Cardiac atrium fibroblast (primary cell): Measurements from ENCODE around the gene DNAJC2. TPM values are rescaled to one million over a fixed set of nuclear protein-coding genes. Genes with fewer than 3 reads are reported as not detected.

Experiments used
- total RNA-seq: library from RNA; depleted of rRNA; stranded (reverse); fragments of >200 nt; gene quantifications from 2 replicates; pipeline ENCODE4 v1.2.3, GENCODE V29; 2015

DNAJC2 gene, protein sequence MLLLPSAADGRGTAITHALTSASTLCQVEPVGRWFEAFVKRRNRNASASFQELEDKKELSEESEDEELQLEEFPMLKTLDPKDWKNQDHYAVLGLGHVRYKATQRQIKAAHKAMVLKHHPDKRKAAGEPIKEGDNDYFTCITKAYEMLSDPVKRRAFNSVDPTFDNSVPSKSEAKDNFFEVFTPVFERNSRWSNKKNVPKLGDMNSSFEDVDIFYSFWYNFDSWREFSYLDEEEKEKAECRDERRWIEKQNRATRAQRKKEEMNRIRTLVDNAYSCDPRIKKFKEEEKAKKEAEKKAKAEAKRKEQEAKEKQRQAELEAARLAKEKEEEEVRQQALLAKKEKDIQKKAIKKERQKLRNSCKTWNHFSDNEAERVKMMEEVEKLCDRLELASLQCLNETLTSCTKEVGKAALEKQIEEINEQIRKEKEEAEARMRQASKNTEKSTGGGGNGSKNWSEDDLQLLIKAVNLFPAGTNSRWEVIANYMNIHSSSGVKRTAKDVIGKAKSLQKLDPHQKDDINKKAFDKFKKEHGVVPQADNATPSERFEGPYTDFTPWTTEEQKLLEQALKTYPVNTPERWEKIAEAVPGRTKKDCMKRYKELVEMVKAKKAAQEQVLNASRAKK
- total RNA-seq = 7.0 and 16.0 TPM in 2 replicates

DNA sequence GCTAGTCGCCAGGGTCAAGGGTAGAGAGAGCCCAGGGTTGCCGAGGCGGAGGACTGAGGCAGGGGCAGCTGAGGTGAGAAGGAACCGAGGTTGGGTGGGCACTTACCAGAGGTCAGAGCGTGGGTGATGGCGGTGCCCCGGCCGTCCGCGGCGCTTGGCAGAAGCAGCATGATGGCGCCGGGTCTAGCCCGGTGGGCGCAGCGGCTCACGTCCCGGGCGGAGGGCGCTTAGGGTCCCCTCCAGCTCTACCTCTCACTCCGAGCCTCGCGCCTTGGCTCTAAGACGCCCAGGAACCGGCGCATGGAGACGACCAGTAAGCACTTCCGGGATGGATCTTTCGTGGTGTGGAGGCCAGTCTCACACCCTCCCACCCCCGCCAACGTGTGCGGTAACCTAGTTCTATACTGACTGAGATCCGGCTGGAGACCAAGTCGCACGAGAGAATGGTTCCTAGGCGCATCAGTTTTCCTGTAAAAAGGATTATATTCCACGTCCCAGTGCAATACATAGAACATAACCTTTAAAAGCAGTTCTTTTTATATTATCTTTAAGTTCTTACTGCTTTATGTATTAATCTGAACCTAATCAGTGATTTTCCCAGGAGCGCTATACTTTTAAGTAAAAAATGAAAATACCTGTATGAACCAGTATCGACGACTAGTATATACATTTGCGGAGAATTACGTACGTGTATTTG lies at the start of gene DNAJC2:
Gene DNAJC2, minus strand, starts transcription at position 315 of the 697 bp plus-strand sequence. Its CDS starts 145 bp downstream, at position 170.

DNA sequence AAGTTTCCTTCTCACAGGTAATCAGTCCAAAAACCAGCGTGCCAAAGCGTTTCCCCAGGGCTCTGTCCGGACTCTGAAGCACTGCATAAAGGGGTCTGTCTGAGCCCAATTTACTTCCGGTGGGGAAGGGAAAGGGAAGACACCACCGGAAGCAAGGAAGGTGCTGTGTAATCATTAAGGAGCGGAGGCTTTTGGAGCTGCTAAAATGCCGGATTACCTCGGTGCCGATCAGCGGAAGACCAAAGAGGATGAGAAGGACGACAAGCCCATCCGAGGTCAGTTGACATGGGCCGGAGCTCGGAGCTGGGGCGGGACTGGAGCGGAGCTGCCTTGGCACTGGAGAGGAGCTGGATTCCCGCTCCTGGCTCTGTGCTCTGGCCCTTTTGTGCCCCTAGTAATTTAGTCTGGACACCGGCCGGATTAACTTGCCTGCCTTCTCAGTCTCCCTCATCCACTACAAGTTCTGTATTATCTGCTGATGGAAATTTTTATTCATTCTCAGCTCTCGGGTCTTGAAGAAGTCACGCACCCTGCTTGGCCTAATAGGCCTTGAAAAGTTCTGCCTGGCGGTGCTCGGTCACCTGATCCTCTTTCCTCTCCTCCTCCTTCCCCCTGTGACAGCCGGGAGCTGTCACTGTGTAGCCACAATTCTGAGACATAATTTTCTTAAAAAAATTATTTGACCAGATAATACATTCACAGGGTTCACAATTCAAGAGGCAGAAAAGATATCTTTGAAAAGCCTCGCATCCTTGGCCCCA lies 3.1 kb upstream of the DNAJC2 start, which contains the start of gene PSMC2:
Gene PSMC2, plus strand, starts transcription at position 137 of the 761 bp plus-strand sequence. Its CDS starts 69 bp downstream, at position 206.

DNA sequence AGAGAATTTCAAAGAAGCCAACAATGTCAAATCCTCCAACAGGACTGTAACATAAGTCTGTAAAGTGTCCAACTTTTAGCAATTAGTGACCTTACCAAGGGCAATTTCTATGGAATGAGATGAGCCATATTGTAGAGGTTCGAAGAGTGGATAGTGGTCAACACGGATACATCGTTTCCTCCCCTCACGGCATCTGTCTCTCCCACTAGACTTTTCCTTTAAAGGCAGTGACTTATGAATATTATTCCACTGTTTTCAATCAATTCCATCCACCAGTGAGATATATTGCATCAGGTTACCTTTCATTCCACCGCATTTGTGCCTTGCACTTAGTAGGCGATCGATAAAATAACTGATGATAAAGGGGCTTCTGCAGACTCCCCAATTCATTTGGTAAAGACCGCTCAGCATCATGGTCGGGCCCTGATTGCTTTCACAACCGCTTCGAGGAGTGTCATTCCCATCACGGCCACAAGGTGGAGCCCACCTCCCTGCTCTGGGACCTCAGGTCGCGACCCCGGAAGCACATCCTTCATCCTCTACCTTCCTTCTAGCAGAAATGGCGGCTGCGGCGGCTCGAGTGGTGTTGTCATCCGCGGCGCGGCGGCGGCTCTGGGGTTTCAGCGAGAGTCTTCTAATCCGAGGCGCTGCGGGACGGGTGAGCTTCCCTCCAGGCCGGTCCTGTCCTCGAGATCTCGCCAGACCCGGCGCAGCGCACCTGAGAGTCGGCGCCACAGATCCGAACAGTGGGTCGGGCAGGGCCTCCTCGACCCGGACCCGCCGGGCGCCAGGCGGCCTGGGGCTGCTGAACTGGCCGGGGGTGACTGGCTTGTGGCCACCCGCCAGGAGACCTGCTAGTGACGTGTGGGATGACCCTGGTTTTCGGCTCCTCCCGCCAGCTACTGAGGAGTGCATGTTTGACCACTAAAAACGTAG lies 47.4 kb downstream of the DNAJC2 start, which contains the start of gene PMPCB:
Gene PMPCB, plus strand, starts transcription at position 535 of the 936 bp plus-strand sequence. Its CDS starts 25 bp downstream, at position 560.

Other genes with a start within 250 kb of the DNAJC2 start
- gene NAPEPLD, start 195.7 kb downstream of the DNAJC2 start, total RNA-seq = 5.8 and 8.1 TPM in 2 replicates
- 41.3 and 54.3 TPM in 2 replicates for gene PMPCB, start 47.3 kb downstream of the DNAJC2 start, total RNA-seq
- gene PSMC2, start 2.9 kb upstream of the DNAJC2 start, total RNA-seq = 119 and 127 TPM in 2 replicates
- not detected in 2 replicates for gene SLC26A5, start 101.4 kb upstream of the DNAJC2 start, total RNA-seq